Uterus (tissue), 4 donors: Measurements from ENCODE around the gene CERS6. TPM values are rescaled to one million over a fixed set of nuclear protein-coding genes. Genes with fewer than 3 reads are reported as not detected.

ENCODE experiments used
- DNase-seq, 2 donors: peaks; one replicate each; pipeline ENCODE4 v3.0.0-alpha.2; 2019 to 2020
- H3K27ac ChIP-seq, 2 donors: fragments of 200-600 bp; sonication (generic); 1 replicate in 1 of 2; 2 replicates in 1 of 2; pipeline ENCODE4 v1.5.1; 2016 to 2018
- H3K27me3 ChIP-seq, 2 donors: fragments of 200-600 bp; sonication (generic); one replicate each; pipeline ENCODE4 v1.5.1; 2018 to 2019; ENCODE audit warnings: control low read depth in 1 of 2
- H3K36me3 ChIP-seq, 2 donors: fragments of 200-600 bp; sonication (generic); one replicate each; pipeline ENCODE4 v1.5.1; 2019; ENCODE audit warnings: control low read depth in 1 of 2
- H3K4me1 ChIP-seq, 2 donors: fragments of 200-600 bp; sonication (generic); one replicate each; pipeline ENCODE4 v1.5.1; 2018 to 2019; ENCODE audit warnings: control low read depth in 1 of 2
- H3K4me3 ChIP-seq, 2 donors: fragments of 200-600 bp; sonication (generic); 1 replicate in 1 of 2; 2 replicates in 1 of 2; pipeline ENCODE4 v1.5.1; 2018 to 2019; ENCODE audit warnings: mild to moderate bottlenecking in 1 of 2
- H3K9me3 ChIP-seq, 2 donors: fragments of 200-600 bp; sonication (generic); one replicate each; pipeline ENCODE4 v1.5.1; 2019; ENCODE audit warnings: control low read depth in 1 of 2
- POLR2A ChIP-seq, 2 donors: fragments of 450-650 bp; IDR thresholded peaks; one replicate each; pipeline ENCODE4 v1.6.1; 2016; ENCODE audit warnings: antibody characterized with exemption in 2 of 2, mild to moderate bottlenecking in 1 of 2, moderate library complexity in 1 of 2
- intact Hi-C: fragments of 100-400 bp; cut with DNase I; formaldehyde crosslinking; loops from one replicate; pipeline ENCODE4 v1.15.1; 2023; ENCODE audit warnings: low total_unique reads
- total RNA-seq, 4 donors: library from RNA; depleted of rRNA in 3 of 4; stranded (reverse); fragments of >200 nt in 3 of 4; gene quantifications; one replicate each; pipeline versions ENCODE4 v1.1.0 to v1.2.4, GENCODE V29; 2014 to 2023
- TF ChIP-seq, protein P1 (sequence below), 4 experiments: fragments of 200-600 bp in 2 of 4; fragments of 450-650 bp in 2 of 4; sonication (generic) in 2 of 4; IDR thresholded peaks; one replicate each; pipeline ENCODE4 v1.5.1; 2016 to 2019; ENCODE audit warnings: antibody characterized with exemption in 4 of 4, mild to moderate bottlenecking in 2 of 4, moderate library complexity in 1 of 4
- donor health status: DM: yes; HTN: yes; CAD: no.

CERS6 gene
- total RNA-seq, 4 donors from 2014 or later = 20.0 to 47.2 (median 26.6) TPM

DNA sequence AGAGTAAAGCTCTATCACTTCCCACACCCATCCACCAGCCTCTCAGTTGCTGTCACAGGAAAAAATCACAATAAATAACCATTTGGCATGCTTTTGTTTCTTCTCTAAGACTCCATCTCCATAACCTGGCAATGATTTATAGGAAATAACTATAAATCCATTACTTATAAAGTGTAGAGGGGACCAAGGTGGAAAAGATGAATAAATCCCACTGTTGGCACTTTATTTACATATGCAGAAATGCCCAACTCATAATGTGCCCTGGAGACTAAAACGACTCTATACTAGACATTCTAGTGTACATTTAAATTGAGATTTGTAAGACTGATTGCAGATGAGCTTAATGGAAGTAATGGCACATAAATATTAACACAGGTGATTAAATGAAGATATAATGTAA lies 338.9 kb downstream of the CERS6 start:
- intact Hi-C loops = no loop called here
- Histone ChIP-seq H3K27ac (no peak overlapping the region), H3K36me3 (no peaks in the 10 kb centered on the region), H3K4me3 (no peak overlapping the region), H3K9me3 (no peaks in the 10 kb centered on the region), H3K4me1 (no peaks in the 10 kb centered on the region), H3K27me3 (no peaks in the 10 kb centered on the region)
- DNase-seq = no peak
- TF ChIP-seq, protein P1, sequence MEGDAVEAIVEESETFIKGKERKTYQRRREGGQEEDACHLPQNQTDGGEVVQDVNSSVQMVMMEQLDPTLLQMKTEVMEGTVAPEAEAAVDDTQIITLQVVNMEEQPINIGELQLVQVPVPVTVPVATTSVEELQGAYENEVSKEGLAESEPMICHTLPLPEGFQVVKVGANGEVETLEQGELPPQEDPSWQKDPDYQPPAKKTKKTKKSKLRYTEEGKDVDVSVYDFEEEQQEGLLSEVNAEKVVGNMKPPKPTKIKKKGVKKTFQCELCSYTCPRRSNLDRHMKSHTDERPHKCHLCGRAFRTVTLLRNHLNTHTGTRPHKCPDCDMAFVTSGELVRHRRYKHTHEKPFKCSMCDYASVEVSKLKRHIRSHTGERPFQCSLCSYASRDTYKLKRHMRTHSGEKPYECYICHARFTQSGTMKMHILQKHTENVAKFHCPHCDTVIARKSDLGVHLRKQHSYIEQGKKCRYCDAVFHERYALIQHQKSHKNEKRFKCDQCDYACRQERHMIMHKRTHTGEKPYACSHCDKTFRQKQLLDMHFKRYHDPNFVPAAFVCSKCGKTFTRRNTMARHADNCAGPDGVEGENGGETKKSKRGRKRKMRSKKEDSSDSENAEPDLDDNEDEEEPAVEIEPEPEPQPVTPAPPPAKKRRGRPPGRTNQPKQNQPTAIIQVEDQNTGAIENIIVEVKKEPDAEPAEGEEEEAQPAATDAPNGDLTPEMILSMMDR (IDR thresholded peaks at IDR 0.05) = no peak
- TF ChIP-seq POLR2A (IDR thresholded peaks at IDR 0.05) = no peak

DNA sequence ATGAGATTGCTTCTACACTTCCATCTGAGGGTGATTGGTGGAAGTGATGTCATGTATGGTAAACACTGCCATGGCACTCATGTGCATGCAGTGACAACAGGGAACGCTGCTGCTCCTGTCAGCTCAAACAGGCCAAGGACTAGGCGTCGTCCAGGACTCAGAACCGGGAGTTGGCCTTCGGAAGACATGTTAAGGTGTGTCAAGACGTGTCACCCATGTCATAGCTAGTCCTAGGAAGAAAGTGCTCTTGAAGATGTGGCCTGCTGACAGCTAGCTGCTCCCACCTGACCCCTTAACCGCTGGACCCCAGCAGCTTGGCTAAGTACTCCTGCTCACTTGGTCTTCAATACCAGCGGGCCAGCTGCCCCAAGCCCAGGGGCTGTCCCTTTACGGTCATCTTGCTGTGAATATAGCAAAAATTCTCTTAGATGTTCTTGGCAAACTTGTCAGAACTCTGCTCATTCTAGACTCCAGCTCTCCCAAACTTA lies 340.1 kb downstream of the CERS6 start:
- H3K27me3 ChIP-seq = no peaks in the 10 kb centered on the region
- TF ChIP-seq, protein P1 (IDR thresholded peaks at IDR 0.05) = no peak
- no peak for TF ChIP-seq POLR2A (IDR thresholded peaks at IDR 0.05)
- H3K27ac ChIP-seq = peak overlapping the region in 1 of 2 donors; percentile 29
- H3K4me3 ChIP-seq = no peak overlapping the region
- no peaks in the 10 kb centered on the region for H3K9me3 ChIP-seq
- H3K4me1 ChIP-seq = no peaks in the 10 kb centered on the region
- H3K36me3 ChIP-seq = no peaks in the 10 kb centered on the region
- DNase-seq = no peak
- intact Hi-C loops = no loop called here

DNA sequence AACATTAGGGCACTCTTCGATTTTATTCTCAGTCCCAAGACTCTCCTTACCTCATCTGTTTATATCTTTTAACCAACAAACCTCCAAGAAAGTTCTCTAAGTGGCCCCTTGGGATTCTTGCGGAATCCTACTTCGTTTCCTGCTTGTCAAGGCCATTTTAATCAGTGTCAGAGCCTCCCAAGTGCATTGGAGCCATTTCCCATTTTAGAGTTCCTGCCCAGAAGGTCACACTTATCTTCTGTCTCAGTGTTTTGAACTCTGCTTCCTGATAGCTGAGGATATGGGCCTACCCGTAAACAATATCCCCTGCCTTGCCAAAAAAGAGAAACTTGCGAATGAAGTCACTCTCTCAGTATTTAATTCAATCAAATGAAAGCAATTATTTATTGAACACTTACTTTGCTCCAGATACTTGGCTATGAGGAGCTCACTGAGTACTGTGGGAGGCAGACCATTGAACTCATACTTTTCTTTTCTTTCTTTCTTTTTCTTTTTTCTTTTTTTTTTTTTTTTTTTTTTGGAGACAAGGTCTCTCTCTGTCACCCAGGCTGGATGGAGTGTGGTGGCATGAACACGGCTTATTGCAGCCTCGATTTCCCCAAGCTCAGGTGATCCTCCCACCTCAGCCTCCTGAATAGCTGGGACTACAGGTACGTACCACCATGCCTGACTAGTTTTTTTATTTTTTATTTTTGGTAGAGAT lies 340.7 kb downstream of the CERS6 start:
- no peaks in the 10 kb centered on the region for H3K27me3 ChIP-seq
- no peak for TF ChIP-seq POLR2A (IDR thresholded peaks at IDR 0.05)
- TF ChIP-seq, protein P1 (IDR thresholded peaks at IDR 0.05) = no peak
- no peaks in the 10 kb centered on the region for H3K36me3 ChIP-seq
- H3K4me1 ChIP-seq = no peaks in the 10 kb centered on the region
- peak in 1 of 2 donors; percentile 49 for DNase-seq
- intact Hi-C loops = no loop called here
- no peaks in the 10 kb centered on the region for H3K9me3 ChIP-seq
- H3K4me3 ChIP-seq = no peak overlapping the region
- H3K27ac ChIP-seq = peak overlapping the region in 1 of 2 donors; percentile 29

DNA sequence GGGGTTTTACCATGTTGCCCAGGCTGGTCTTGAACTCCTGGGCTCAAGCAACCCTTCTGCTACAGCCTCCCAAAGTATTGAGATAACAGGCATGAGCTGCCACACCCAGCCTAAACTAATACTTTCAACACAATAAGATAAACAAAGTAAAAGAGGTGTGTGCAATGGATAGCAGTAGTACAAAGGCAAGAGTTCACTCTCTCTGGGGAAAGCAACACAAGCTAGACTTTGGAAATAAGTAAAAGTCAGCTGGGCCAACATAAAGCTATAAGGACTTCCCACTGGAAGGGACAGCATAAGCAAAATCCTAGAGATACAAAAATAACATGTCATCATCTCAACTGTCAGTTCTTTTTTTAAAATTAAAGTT lies 341.2 kb downstream of the CERS6 start:
- Histone ChIP-seq H3K4me1 (no peaks in the 10 kb centered on the region), H3K27ac (no peak overlapping the region), H3K36me3 (no peaks in the 10 kb centered on the region), H3K27me3 (no peaks in the 10 kb centered on the region), H3K9me3 (no peaks in the 10 kb centered on the region), H3K4me3 (no peak overlapping the region)
- intact Hi-C loops = no loop called here
- TF ChIP-seq POLR2A (IDR thresholded peaks at IDR 0.05) = no peak
- TF ChIP-seq, protein P1 (IDR thresholded peaks at IDR 0.05) = no peak
- DNase-seq = no peak

DNA sequence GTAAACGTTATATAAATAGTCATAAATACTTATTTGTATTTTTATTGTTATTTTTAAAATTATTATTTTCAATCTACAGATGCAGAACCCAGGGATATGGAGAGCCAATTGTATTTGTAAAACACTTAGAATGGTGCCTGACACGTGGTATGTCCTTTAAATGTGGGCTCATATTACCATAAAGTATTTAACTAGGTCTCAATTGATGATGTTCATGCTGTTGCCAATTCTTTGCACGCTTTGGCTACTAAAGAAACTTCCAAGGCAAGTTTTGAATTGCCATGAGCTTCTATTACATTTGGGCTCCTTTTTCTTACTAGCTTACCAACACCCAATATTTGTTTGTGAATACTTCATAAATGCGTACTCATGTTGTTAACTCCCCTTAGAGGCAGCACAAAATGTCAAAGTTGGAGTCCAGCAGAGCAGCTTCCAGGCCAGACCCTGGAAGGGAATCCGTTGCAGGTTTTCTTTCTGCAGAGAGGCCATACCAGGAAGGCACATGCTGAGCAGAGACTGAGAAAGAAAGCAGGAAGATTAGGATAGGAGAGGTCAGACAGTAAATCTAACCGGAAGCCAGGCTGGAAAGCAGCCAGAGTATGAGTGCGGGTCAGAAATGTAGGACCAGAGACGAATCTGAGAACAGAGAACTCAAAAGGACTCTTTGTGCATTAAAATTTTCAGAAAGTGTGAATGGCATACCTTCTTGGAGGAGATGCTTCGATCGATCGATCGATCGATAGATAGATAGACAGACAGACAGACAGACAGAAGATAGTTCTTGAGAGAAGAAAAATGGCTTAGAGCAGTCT lies 342.2 kb downstream of the CERS6 start:
- Histone ChIP-seq H3K27me3 (no peaks in the 10 kb centered on the region), H3K9me3 (no peaks in the 10 kb centered on the region), H3K36me3 (no peaks in the 10 kb centered on the region), H3K4me1 (no peaks in the 10 kb centered on the region), H3K27ac (peak overlapping the region in 1 of 2 donors; percentile 20), H3K4me3 (no peak overlapping the region)
- TF ChIP-seq POLR2A (IDR thresholded peaks at IDR 0.05) = no peak
- TF ChIP-seq, protein P1 (IDR thresholded peaks at IDR 0.05) = no peak
- intact Hi-C loops = no loop called here
- no peak for DNase-seq
